ENCODE measurements around the gene GLIPR1L1. TPM values are rescaled to one million over a fixed set of nuclear protein-coding genes. Genes with fewer than 3 reads are reported as not detected.

The GLIPR1L1 gene
- total and polyA plus RNA-seq, 3 donors from 2014 or later = 1.9 to 95.5 (median 9.1) TPM

- no peak overlapping the region for H3K4me3 ChIP-seq
- DNase-seq = no peak
- intact Hi-C loops (cut with DNase I; ENCODE audit: low total_unique reads) = no loop called here
- H3K27me3 ChIP-seq = no peaks in the 10 kb centered on the region
- TF ChIP-seq POLR2A (IDR thresholded peaks at IDR 0.05) = no peak
- TF ChIP-seq CTCF (IDR thresholded peaks at IDR 0.05) = no peak
- H3K36me3 ChIP-seq (ENCODE audit: low read depth, missing control alignments) = no peaks in the 10 kb centered on the region
- no peaks in the 10 kb centered on the region for H3K4me1 ChIP-seq
- 43 to 46% methylated on average over 3 of the region's 3 CpGs for WGBS, 2 donors
- H3K9me3 ChIP-seq = no peaks in the 10 kb centered on the region
- H3K27ac ChIP-seq = no peak overlapping the region
Measured at GRCh38 chr12:75294336-75294735, 40.1 kb upstream of the GLIPR1L1 start.

- no peak for DNase-seq
- Histone ChIP-seq H3K27ac (no peak overlapping the region), H3K4me1 (no peaks in the 10 kb centered on the region), H3K4me3 (no peak overlapping the region), H3K27me3 (no peaks in the 10 kb centered on the region), H3K36me3 (ENCODE audit: low read depth, missing control alignments) (no peaks in the 10 kb centered on the region), H3K9me3 (no peaks in the 10 kb centered on the region)
- intact Hi-C loops (cut with DNase I; ENCODE audit: low total_unique reads) = no loop called here
- TF ChIP-seq POLR2A (IDR thresholded peaks at IDR 0.05) (no peak), CTCF (IDR thresholded peaks at IDR 0.05) (no peak)
- WGBS, 2 donors = 68 to 82% methylated on average over 3 of the region's 3 CpGs
Measured at GRCh38 chr12:75294797-75295196, 39.7 kb upstream of the GLIPR1L1 start.

- no peaks in the 10 kb centered on the region for H3K9me3 ChIP-seq
- TF ChIP-seq POLR2A (IDR thresholded peaks at IDR 0.05) = no peak
- TF ChIP-seq CTCF (IDR thresholded peaks at IDR 0.05) = no peak
- 92 to 96% methylated on average over 2 of the region's 2 CpGs for WGBS, 2 donors
- intact Hi-C loops (cut with DNase I; ENCODE audit: low total_unique reads) = no loop called here
- H3K4me1 ChIP-seq = no peaks in the 10 kb centered on the region
- H3K36me3 ChIP-seq (ENCODE audit: low read depth, missing control alignments) = no peaks in the 10 kb centered on the region
- H3K27ac ChIP-seq = no peak overlapping the region
- DNase-seq = no peak
- H3K27me3 ChIP-seq = no peaks in the 10 kb centered on the region
- no peak overlapping the region for H3K4me3 ChIP-seq
Measured at GRCh38 chr12:75302225-75302624, 32.2 kb upstream of the GLIPR1L1 start.

- intact Hi-C loops (cut with DNase I; ENCODE audit: low total_unique reads) = no loop called here
- no peak for DNase-seq
- Histone ChIP-seq H3K27me3 (no peaks in the 10 kb centered on the region), H3K9me3 (no peaks in the 10 kb centered on the region), H3K4me1 (no peaks in the 10 kb centered on the region), H3K36me3 (ENCODE audit: low read depth, missing control alignments) (no peaks in the 10 kb centered on the region), H3K27ac (no peak overlapping the region), H3K4me3 (no peak overlapping the region)
- TF ChIP-seq CTCF (IDR thresholded peaks at IDR 0.05) (no peak), POLR2A (IDR thresholded peaks at IDR 0.05) (no peak)
Measured at GRCh38 chr12:75302781-75303180, 31.7 kb upstream of the GLIPR1L1 start.

- no peaks in the 10 kb centered on the region for H3K9me3 ChIP-seq
- peak overlapping the region; percentile 24 to 29 for H3K4me3 ChIP-seq
Measured at GRCh38 chr12:75305412-75306332, 28.8 kb upstream of the GLIPR1L1 start.

More at GRCh38 chr12:75305412-75306332, 28.8 kb upstream of the GLIPR1L1 start:
- DNase-seq = peak; percentile 16
- TF ChIP-seq CTCF (IDR thresholded peaks at IDR 0.05) (no peak), POLR2A (IDR thresholded peaks at IDR 0.05) (no peak)
- no peak overlapping the region for H3K27ac ChIP-seq
- intact Hi-C loops (cut with DNase I; ENCODE audit: low total_unique reads) = no loop called here
- 70 to 80% methylated on average over 31 to 54 of the region's 56 CpGs for WGBS, 2 donors
- no peaks in the 10 kb centered on the region for H3K27me3 ChIP-seq
- H3K36me3 ChIP-seq (ENCODE audit: low read depth, missing control alignments) = no peaks in the 10 kb centered on the region
- no peaks in the 10 kb centered on the region for H3K4me1 ChIP-seq
